ENCODE data around the gene KIF17. TPM values are rescaled to one million over a fixed set of nuclear protein-coding genes. Genes with fewer than 3 reads are reported as not detected.

Gene KIF17
- total and polyA plus RNA-seq, 9 donors = 0.56 to 6.2 (median 2.2) TPM

DNA sequence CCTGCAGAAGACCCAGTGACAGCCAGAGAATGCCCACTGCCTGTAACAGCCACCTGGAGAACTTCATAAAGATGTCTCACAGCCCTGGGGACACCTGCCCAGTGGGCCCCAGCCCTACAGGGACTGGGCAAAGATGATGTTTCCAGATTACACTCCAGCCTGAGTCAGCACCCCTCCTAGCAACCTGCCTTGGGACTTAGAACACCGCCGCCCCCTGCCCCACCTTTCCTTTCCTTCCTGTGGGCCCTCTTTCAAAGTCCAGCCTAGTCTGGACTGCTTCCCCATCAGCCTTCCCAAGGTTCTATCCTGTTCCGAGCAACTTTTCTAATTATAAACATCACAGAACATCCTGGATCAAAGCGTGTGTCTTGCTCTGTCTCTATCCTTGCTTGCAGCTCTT, 99.3 kb downstream of the KIF17 start:
- H3K9me3 ChIP-seq = no peaks in the 10 kb centered on the region
- no peaks in the 10 kb centered on the region for H3K36me3 ChIP-seq
- H3K4me1 ChIP-seq (ENCODE audit: insufficient read depth) = peaks cover 4% of the 10 kb centered on the region
- DNase-seq = no peak
- TF ChIP-seq EP300 (IDR thresholded peaks at IDR 0.05) (no peak), POLR2A (IDR thresholded peaks at IDR 0.05) (no peak)
- TF ChIP-seq, protein P1, sequence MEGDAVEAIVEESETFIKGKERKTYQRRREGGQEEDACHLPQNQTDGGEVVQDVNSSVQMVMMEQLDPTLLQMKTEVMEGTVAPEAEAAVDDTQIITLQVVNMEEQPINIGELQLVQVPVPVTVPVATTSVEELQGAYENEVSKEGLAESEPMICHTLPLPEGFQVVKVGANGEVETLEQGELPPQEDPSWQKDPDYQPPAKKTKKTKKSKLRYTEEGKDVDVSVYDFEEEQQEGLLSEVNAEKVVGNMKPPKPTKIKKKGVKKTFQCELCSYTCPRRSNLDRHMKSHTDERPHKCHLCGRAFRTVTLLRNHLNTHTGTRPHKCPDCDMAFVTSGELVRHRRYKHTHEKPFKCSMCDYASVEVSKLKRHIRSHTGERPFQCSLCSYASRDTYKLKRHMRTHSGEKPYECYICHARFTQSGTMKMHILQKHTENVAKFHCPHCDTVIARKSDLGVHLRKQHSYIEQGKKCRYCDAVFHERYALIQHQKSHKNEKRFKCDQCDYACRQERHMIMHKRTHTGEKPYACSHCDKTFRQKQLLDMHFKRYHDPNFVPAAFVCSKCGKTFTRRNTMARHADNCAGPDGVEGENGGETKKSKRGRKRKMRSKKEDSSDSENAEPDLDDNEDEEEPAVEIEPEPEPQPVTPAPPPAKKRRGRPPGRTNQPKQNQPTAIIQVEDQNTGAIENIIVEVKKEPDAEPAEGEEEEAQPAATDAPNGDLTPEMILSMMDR (IDR thresholded peaks at IDR 0.05) = no peak
- intact Hi-C loops (cut with DNase I) = no loop called here
- H3K27me3 ChIP-seq = no peaks in the 10 kb centered on the region
- H3K4me3 ChIP-seq = no peak overlapping the region
- 54 to 70% (median 59%) methylated on average over 4 of the region's 4 CpGs for WGBS, 3 donors
- no peak overlapping the region for H3K27ac ChIP-seq

DNA sequence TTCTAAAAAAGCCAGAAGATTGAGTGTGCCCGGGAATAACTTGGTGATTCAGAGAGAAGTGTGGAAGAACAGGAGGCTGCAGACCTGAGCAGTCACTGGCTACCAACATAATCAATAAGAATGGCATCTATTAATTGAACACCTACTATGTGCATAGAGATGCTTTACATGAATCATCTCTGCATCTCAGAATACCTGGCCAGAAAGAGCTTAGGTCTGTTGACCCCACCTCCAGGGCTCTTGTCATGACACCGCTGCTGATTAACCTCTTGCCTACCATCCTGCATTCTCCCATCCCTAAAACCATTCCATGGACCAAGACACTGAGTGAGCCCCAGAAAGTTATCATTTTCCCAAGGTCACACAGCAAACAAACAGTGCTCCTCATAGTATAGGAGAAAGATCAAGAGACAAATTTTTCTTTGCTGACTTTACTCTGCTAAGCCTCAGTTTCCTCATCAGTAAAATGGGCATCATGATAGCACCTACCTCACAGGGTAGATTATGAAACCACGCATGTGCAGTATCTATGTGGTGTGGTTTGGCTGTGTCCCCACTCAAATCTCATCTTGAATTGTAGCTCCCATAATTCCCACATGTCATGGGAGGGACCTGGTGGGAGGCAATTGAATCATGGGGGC, 100.8 kb downstream of the KIF17 start:
- Histone ChIP-seq H3K9me3 (no peaks in the 10 kb centered on the region), H3K27me3 (no peaks in the 10 kb centered on the region), H3K4me3 (no peak overlapping the region), H3K27ac (peak overlapping the region in 1 of 2 donors; percentile 20), H3K4me1 (ENCODE audit: insufficient read depth) (peaks cover 4% of the 10 kb centered on the region), H3K36me3 (no peaks in the 10 kb centered on the region)
- intact Hi-C loops (cut with DNase I) = no loop called here
- DNase-seq = no peak
- 49 to 52% (median 52%) methylated on average over 3 of the region's 3 CpGs for WGBS, 3 donors
- no peak for TF ChIP-seq EP300 (IDR thresholded peaks at IDR 0.05)
- TF ChIP-seq, protein P1 (IDR thresholded peaks at IDR 0.05) = no peak

DNA sequence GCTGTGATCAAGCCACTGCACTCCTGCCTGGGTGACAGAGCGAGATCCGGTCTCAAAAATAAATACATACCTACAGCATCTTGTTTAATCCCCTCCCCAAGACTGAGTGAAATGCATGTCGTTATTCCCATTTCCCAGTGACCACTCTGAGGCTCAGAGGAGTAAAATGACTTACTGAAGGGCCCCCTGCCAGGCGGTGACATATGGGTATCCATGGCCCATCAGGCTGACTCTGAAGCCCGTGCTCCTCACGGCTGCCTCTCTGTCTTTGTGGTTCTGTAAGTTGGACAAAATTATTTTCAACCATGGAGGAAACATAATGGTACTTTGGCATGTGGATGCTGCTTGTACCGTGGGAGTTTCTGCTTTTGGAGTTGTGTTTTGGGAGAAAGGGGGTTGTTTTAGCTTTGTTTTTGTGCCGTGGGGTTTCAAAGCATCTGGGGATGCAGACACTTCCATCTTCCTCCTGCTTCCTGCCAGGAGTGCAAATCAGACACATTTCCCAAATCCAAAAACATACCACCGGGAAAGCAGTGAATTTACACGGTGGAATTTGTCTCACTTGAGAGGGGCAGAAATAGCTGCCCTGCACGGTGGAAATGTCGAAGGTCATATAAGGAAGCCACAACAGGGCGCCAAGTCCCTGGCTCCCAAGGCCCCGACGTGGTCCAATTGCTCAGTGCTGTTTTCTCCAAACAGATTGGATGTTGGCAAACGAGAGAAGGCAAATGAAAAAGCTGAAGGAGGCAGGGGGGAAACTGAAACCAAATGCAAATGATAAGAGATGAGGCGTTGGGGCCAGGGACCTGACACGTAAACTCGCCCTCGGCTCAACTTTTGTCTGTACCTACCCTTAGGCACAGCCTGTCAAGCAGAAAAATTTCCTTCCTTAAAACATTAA, 101.6 kb downstream of the KIF17 start:
- DNase-seq = peak in 1 of 5 donors; percentile 42
- Histone ChIP-seq H3K27me3 (no peaks in the 10 kb centered on the region), H3K36me3 (no peaks in the 10 kb centered on the region), H3K9me3 (no peaks in the 10 kb centered on the region), H3K4me3 (no peak overlapping the region), H3K27ac (peak overlapping the region in 1 of 2 donors; percentile 20), H3K4me1 (ENCODE audit: insufficient read depth) (peaks cover 4% of the 10 kb centered on the region)
- intact Hi-C loops (cut with DNase I) = no loop called here
- 13 to 21% (median 13%) methylated on average over 20 of the region's 20 CpGs for WGBS, 3 donors
- TF ChIP-seq EP300 (IDR thresholded peaks at IDR 0.05) (no peak), POLR2A (IDR thresholded peaks at IDR 0.05) (no peak)
- TF ChIP-seq, protein P1 (IDR thresholded peaks at IDR 0.05) = no peak

DNA sequence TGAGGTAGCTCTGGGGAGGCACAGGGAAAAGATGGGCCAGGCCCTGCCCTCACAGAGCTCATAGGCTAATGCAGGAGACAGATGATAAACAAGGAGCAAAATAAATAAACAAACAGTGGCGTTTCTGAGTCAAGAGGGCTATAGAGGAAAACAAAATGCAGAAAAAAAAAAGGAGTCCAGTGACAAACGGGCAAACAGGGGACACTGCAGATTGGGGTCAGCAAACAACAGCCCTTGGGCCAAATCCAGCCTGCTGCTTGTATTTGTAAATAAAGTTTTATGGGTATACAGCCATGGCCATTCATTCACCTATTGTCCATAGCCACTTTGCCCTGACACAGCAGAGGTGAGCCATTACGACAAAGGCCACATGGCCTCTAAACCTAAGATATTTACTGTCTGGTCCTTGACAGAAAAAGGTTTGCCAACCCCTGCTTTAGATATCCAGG, 103.7 kb downstream of the KIF17 start:
- Histone ChIP-seq H3K36me3 (no peaks in the 10 kb centered on the region), H3K4me1 (ENCODE audit: insufficient read depth) (peaks cover 4% of the 10 kb centered on the region), H3K27ac (no peak overlapping the region), H3K27me3 (no peaks in the 10 kb centered on the region), H3K4me3 (no peak overlapping the region), H3K9me3 (no peaks in the 10 kb centered on the region)
- intact Hi-C loops (cut with DNase I) = no loop called here
- WGBS, 3 donors = 74 to 88% (median 82%) methylated on average over 3 of the region's 3 CpGs
- no peak for DNase-seq
- no peak for TF ChIP-seq POLR2A (IDR thresholded peaks at IDR 0.05)
- no peak for TF ChIP-seq EP300 (IDR thresholded peaks at IDR 0.05)

Other genes starting within 250 kb of the KIF17 start
- 10 to 100 TPM; 11.3 to 95.9 (median 35.2) TPM for gene CAMK2N1, start 231.8 kb downstream of the KIF17 start, total RNA-seq
- 10 to 100 TPM; 20.8 to 42.6 TPM for gene CAMK2N1, start 231.8 kb downstream of the KIF17 start, polyA plus RNA-seq
- 10 to 100 TPM; 19.9 to 31.6 (median 24.6) TPM for gene MUL1, start 209.9 kb downstream of the KIF17 start, total RNA-seq
- gene MUL1, start 209.9 kb downstream of the KIF17 start, polyA plus RNA-seq = 10 to 100 TPM; 16.7 to 20.1 TPM
- gene FAM43B, start 165.4 kb downstream of the KIF17 start, total RNA-seq = 1 to 10 TPM in 1 of 7 donors, under 1 TPM in 3, not detected in 3; 0.35 to 1.1 (median 0.69) TPM
- under 1 TPM; 0.04 to 0.22 TPM for gene FAM43B, start 165.4 kb downstream of the KIF17 start, polyA plus RNA-seq
- 1 to 10 TPM in 5 of 7 donors, not detected in 2; 1.2 to 5.3 (median 1.8) TPM for gene CDA, start 128.9 kb downstream of the KIF17 start, total RNA-seq
- gene CDA, start 128.9 kb downstream of the KIF17 start, polyA plus RNA-seq = 1 to 10 TPM; 2.8 to 2.9 TPM
- gene PINK1, start 84.5 kb downstream of the KIF17 start, total RNA-seq = 10 to 100 TPM; 40.8 to 70.5 (median 59.4) TPM
- gene PINK1, start 84.5 kb downstream of the KIF17 start, polyA plus RNA-seq = 10 to 100 TPM; 63.0 to 64.6 TPM
- gene DDOST, start 56.6 kb downstream of the KIF17 start, total RNA-seq = 100 to 1,000 TPM in 6 of 7 donors, 10 to 100 TPM in 1; 95.5 to 228 (median 191) TPM
- gene DDOST, start 56.6 kb downstream of the KIF17 start, polyA plus RNA-seq = 100 to 1,000 TPM; 168 to 172 TPM
- 1 to 10 TPM in 2 of 7 donors, under 1 TPM in 4, not detected in 1; 0.43 to 1.8 (median 0.77) TPM for gene SH2D5, start 14.7 kb upstream of the KIF17 start, total RNA-seq
- gene SH2D5, start 14.7 kb upstream of the KIF17 start, polyA plus RNA-seq = under 1 TPM; 0.15 TPM
- gene HP1BP3, start 69.3 kb upstream of the KIF17 start, total RNA-seq = 100 to 1,000 TPM; 184 to 260 (median 211) TPM
- 100 to 1,000 TPM; 162 to 302 TPM for gene HP1BP3, start 69.3 kb upstream of the KIF17 start, polyA plus RNA-seq